Type B pancreatic cell (in vitro differentiated cells): Measurements from ENCODE around the gene LHPP. TPM values are rescaled to one million over a fixed set of nuclear protein-coding genes. Genes with fewer than 3 reads are reported as not detected.

Experiments used
- DNase-seq: peaks from one replicate; pipeline ENCODE4 v3.0.0; 2021; ENCODE audit warnings: mixed read lengths; ENCODE audit not compliant: unreplicated experiment; ENCODE audit errors: extremely low spot score
- H3K27ac Mint-ChIP-seq: 2 replicates; pipeline ENCODE4 v1.8.0; 2021; ENCODE audit warnings: mild to moderate bottlenecking, mixed read lengths
- H3K27me3 Mint-ChIP-seq: 2 replicates; pipeline ENCODE4 v1.8.0; 2021; ENCODE audit warnings: mixed read lengths
- H3K36me3 Mint-ChIP-seq: 2 replicates; pipeline ENCODE4 v1.8.0; 2021; ENCODE audit warnings: mixed read lengths
- H3K4me1 Mint-ChIP-seq: one replicate; pipeline ENCODE4 v1.8.0; 2021; ENCODE audit warnings: mixed read lengths; ENCODE audit not compliant: unreplicated experiment
- H3K4me3 Mint-ChIP-seq: 2 replicates; pipeline ENCODE4 v1.8.0; 2021; ENCODE audit warnings: mild to moderate bottlenecking, mixed read lengths
- H3K9me3 Mint-ChIP-seq: 2 replicates; pipeline ENCODE4 v1.8.0; 2021; ENCODE audit warnings: mixed read lengths
- total RNA-seq: library from RNA; stranded (reverse); gene quantifications from 2 replicates; pipeline ENCODE4 v1.2.1, GENCODE V29; 2021; ENCODE audit warnings: low replicate concordance
- TF ChIP-seq, protein P1 (sequence below): fragments of 200-600 bp; sonication (generic); conservative IDR thresholded peaks from 2 replicates; pipeline ENCODE4 v1.5.0; 2021; ENCODE audit warnings: antibody characterized with exemption, mild to moderate bottlenecking

Gene LHPP
- total RNA-seq, 1 donor from 2014 or later = 12.7 TPM

DNA sequence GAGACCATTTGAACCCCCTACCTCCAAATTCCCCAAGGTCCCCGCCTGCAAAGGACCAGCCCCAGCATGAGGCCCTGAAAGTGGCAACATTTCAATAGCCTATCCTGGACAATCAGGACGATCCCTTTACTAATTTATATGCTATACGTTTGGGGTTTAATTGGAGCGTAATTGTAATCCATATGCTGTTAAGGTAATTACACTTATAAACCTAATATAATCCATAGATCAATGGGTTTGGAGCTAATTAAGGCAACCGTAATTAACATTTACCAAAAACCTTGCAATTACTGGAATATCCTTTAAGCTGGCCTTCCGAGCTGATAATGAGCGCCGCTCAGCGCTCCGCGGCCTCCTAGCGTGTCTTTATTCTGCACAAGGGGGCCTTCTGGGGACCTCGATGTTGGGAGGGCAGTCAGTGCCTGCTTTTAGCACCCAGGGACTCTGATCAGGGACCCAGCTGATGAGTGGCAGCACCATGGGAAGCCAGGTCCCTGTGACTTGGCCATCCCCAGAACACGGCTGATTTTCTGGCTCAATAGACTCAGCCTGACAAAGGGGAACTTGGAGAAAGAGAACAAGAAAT, 91.2 kb downstream of the LHPP start:
- TF ChIP-seq, protein P1, sequence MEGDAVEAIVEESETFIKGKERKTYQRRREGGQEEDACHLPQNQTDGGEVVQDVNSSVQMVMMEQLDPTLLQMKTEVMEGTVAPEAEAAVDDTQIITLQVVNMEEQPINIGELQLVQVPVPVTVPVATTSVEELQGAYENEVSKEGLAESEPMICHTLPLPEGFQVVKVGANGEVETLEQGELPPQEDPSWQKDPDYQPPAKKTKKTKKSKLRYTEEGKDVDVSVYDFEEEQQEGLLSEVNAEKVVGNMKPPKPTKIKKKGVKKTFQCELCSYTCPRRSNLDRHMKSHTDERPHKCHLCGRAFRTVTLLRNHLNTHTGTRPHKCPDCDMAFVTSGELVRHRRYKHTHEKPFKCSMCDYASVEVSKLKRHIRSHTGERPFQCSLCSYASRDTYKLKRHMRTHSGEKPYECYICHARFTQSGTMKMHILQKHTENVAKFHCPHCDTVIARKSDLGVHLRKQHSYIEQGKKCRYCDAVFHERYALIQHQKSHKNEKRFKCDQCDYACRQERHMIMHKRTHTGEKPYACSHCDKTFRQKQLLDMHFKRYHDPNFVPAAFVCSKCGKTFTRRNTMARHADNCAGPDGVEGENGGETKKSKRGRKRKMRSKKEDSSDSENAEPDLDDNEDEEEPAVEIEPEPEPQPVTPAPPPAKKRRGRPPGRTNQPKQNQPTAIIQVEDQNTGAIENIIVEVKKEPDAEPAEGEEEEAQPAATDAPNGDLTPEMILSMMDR = no peak
- no peaks in the 10 kb centered on the region for H3K27me3 Mint-ChIP-seq
- H3K4me3 Mint-ChIP-seq = no peak overlapping the region
- no peak for DNase-seq
- H3K4me1 Mint-ChIP-seq = peaks cover 1% of the 10 kb centered on the region
- H3K27ac Mint-ChIP-seq = no peak overlapping the region
- H3K36me3 Mint-ChIP-seq = no peaks in the 10 kb centered on the region
- no peaks in the 10 kb centered on the region for H3K9me3 Mint-ChIP-seq

DNA sequence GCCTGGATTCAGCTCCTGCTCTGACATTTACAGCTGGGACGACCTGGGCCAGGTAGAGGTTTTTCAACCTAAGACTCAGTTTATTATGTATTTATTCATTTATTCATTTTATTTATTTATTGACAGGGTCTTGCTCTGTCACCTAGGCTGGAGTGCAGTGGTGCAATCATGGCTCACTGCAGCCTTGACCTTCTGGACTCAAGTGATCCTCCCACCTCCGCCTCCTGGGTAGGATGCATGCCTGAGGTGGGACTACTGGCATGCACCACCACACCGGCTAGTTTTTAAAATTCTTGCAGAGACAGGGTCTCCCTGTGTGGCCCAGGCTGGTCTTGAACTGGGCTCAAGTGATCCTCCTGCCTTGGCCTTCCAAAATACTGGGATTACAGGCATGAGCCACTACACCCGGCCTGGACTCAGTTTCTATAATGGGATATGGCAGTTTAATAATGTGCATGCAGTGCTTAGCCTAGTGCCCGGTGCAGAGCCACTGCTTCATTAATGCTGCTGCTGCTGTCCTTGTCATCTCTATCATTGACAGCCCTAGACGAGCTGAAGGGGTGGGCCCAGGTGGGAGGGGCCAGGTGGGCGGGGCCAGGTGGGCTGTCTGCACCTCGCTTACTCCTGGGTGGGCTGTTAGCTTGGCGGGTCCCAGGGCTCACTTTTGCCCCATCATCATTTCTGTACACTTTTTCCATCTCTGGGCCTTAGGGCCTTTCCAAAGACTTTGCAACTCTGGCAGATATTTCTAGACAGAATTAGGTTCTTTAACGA, 92.6 kb downstream of the LHPP start:
- no peak for DNase-seq
- H3K27ac Mint-ChIP-seq = no peak overlapping the region
- no peaks in the 10 kb centered on the region for H3K27me3 Mint-ChIP-seq
- H3K36me3 Mint-ChIP-seq = no peaks in the 10 kb centered on the region
- H3K4me3 Mint-ChIP-seq = no peak overlapping the region
- H3K4me1 Mint-ChIP-seq = no peaks in the 10 kb centered on the region
- TF ChIP-seq, protein P1 = no peak
- H3K9me3 Mint-ChIP-seq = no peaks in the 10 kb centered on the region

DNA sequence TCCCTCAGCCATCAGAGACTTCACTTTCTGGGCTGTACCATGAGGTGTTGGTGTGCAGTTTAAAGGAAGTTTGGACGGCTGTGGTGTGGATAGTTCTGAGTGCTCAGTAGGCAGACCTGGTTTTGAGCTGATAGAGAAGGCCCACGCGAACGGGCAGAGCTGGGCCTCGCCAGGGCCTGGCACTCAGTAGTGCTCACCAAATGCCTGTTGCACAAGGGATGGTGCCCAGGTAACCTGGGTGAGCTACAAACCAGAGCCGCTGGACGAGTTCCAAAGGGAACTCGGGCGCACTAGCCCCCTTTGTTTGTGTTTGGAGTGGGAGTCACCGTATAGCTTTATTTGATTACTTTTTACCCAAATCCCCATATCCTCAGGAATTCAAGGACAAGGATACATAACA, 95.5 kb downstream of the LHPP start:
- Mint-ChIP-seq H3K27me3 (no peaks in the 10 kb centered on the region), H3K9me3 (no peaks in the 10 kb centered on the region), H3K4me3 (no peak overlapping the region), H3K4me1 (peaks cover 8% of the 10 kb centered on the region), H3K36me3 (no peaks in the 10 kb centered on the region), H3K27ac (no peak overlapping the region)
- no peak for DNase-seq
- TF ChIP-seq, protein P1 = no peak

DNA sequence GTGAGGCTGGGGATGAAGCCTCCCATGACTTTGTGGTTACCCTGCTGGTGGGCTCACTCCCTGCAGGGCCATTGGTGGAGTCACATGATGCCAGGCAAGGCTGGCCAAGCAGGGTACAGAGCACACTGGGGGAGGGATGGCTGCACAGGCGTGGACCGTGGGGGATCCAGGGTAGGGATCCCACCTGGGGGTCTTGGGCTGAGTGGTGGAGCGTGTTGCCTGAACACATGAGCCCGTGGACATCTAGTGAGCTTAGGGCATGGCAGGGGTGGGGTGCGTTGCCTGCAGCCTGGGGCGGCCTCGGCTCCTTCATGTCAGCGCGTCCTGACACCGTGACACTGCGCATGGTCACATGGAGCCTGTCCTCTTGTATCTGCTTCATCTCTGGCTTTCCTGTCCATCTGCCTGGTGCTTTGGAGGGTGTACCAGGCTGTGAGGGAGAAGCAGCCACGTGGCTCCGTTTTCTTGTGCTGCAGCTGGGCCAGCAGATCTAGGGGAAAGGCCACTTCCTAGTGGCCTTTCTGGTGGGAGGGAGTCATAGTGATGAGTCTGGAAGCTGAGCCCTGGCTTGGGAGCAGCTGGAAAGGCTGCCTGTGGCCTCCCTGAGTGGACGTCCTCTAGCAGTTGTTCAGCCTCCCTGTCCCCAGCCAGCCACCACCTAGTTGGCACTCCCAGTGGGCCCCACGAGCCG, 96.2 kb downstream of the LHPP start:
- Mint-ChIP-seq H3K9me3 (no peaks in the 10 kb centered on the region), H3K27ac (no peak overlapping the region), H3K27me3 (no peaks in the 10 kb centered on the region), H3K4me3 (no peak overlapping the region), H3K4me1 (peaks cover 8% of the 10 kb centered on the region), H3K36me3 (no peaks in the 10 kb centered on the region)
- TF ChIP-seq, protein P1 = no peak
- DNase-seq = no peak

DNA sequence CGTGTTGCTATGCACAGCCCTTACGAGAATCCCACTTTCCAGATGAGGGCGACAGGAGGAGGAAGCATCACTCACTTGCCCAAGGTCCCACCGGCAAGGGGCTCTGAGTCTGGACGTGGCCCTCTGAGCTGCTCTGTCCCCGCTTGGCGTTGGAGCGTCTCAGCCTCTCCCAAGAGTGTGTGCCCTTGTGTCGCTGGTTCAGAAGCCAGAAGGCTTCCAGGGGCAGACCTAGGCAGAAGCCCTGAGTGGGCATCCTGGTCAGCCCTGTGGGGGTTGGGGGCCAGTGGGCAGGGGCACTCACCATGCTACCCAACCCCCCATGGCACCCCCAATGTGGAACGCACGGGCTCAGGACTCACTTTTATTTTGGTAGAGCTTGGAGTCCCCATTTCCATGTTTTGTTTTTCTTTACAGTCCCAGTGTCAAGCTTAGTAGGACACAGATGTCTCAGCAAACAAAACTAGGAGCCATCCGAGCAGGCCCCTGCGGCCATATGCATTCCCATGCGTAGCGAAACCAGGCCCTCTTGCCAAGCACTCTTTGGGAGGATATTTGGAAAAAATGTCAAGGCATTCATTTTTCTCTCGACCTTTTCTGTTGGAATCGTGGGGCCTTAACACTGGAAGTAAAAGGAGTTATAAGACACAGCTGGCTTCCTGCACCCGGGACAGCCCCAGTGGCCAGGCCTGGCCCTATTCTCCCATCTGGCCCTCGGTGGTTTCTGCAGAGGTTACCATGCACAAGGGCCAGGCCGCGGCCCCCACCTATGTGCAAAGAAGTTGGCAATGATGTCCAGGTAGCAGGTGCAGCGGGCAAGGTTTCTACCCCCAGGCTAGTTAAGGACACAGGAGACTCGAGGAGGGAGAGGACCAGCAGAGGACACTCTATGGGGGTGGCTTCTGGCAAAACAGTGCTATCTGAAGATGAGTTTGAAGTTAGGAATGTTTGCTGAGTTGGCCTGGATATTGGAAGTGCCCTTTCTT, 97.0 kb downstream of the LHPP start:
- Mint-ChIP-seq H3K27ac (no peak overlapping the region), H3K36me3 (no peaks in the 10 kb centered on the region), H3K27me3 (no peaks in the 10 kb centered on the region), H3K9me3 (no peaks in the 10 kb centered on the region), H3K4me1 (peaks cover 8% of the 10 kb centered on the region), H3K4me3 (no peak overlapping the region)
- DNase-seq = no peak
- TF ChIP-seq, protein P1 = no peak
